ENCODE measurements around the gene UXT. TPM values are rescaled to one million over a fixed set of nuclear protein-coding genes. Genes with fewer than 3 reads are reported as not detected.

Gene UXT
- total and polyA plus RNA-seq, 2 donors (not counting 3 experiments of a cell fraction or from before 2014, with no cell fraction given), result 91.2 to 153 TPM

- Histone ChIP-seq H3K36me3 (ENCODE audit: control insufficient read depth in 2 of 2, extremely low read depth in 1 of 2, insufficient read depth in 2 of 2, low read length in 2 of 2) (peaks cover 3 to 6% of the 10 kb centered on the region in 2 experiments), H3K4me3 (replicated peaks in 1 of 3; ENCODE audit: insufficient read depth in 1 of 3, low read depth in 1 of 3, low read length in 3 of 3) (peak overlapping the region; percentile 17 to 80 (median 77)), H3K4me1 (ENCODE audit: control insufficient read depth, extremely low read depth, insufficient read depth, low read length) (peaks cover 5% of the 10 kb centered on the region), H2AFZ (ENCODE audit: low read depth, low read length) (no peak overlapping the region), H3K9me1 (replicated peaks; ENCODE audit: control insufficient read depth, extremely low read depth, insufficient read depth, low read length) (no peaks in the 10 kb centered on the region), H3K9ac (replicated peaks; ENCODE audit: extremely low read depth, insufficient read depth, low read length) (peak overlapping the region; percentile 94), H3K9me3 (replicated peaks; ENCODE audit: control insufficient read depth, insufficient read depth, low read length) (no peaks in the 10 kb centered on the region), H3K27ac (ENCODE audit: insufficient read depth, low read depth, low read length) (peak overlapping the region; percentile 6), H4K20me1 (replicated peaks; ENCODE audit: control insufficient read depth, extremely low read depth, insufficient read depth, low read length) (no peaks in the 10 kb centered on the region), H3K79me2 (ENCODE audit: control insufficient read depth, insufficient read depth, low read length) (peaks cover 4% of the 10 kb centered on the region), H3K27me3 (ENCODE audit: control insufficient read depth in 2 of 2, insufficient read depth in 2 of 2, low read length in 2 of 2) (no peaks in the 10 kb centered on the region), H3K4me2 (ENCODE audit: insufficient read depth, low read length) (peak overlapping the region; percentile 84)
- ChIA-PET POLR2A (no interaction called here), CTCF (no interaction called here)
- TF ChIP-seq MYC (IDR thresholded peaks at IDR 0.05; ENCODE audit: low read depth, low read length) (no peak), CTCF (IDR thresholded peaks at IDR 0.05; ENCODE audit: extremely low read depth in 1 of 2, insufficient read depth in 1 of 2, low read depth in 1 of 2, low read length in 2 of 2) (no peak), EZH2 (IDR thresholded peaks at IDR 0.05; ENCODE audit: borderline replicate concordance, low read depth, low read length, severe bottlenecking) (no peak), MAX (IDR thresholded peaks at IDR 0.05; ENCODE audit: insufficient read depth, insufficient read length) (no peak), POLR2AphosphoS5 (IDR thresholded peaks at IDR 0.05; ENCODE audit: insufficient read depth, low read depth, low read length) (no peak), GATA2 (IDR thresholded peaks at IDR 0.05; ENCODE audit: insufficient read depth, insufficient read length, low read depth, low read length) (no peak), POLR2A (IDR thresholded peaks at IDR 0.05; ENCODE audit: low read depth, low read length) (no peak), JUN (IDR thresholded peaks at IDR 0.05; ENCODE audit: borderline replicate concordance, insufficient read depth, insufficient read length, low read depth) (no peak), FOS (IDR thresholded peaks at IDR 0.05; ENCODE audit: borderline replicate concordance, insufficient read depth, low read length) (no peak)
- intact Hi-C loops (cut with micrococcal nuclease), result loop anchor here (1.0 to 5.0 kb wide), 3 partner anchors 8 to 1609 kb away; partner anchors contain the start of genes ELK1, PPP1R3F and ZNF81
- no peak for FAIRE-seq
- no peak for DNase-seq (ENCODE audit: low read depth, low spot score)
- dilution Hi-C loops (cut with MboI; ENCODE audit: extremely low pct_ligation_motif_present, low sequenced_read_pairs), result no loop called here
- BruUV-seq (replicated peaks), result TSS peak; percentile 26
Measured at GRCh38 chrX:47658301-47658683, 688 bp downstream of the UXT start.

Data from endothelial cell of umbilical vein (primary cell).